CD14-positive monocyte (primary cell): ENCODE results near the gene MTMR6. TPM values are rescaled to one million over a fixed set of nuclear protein-coding genes. Genes with fewer than 3 reads are reported as not detected.

Source experiments
- DNase-seq, 3 donors: peaks; one replicate each; pipeline ENCODE4 v3.0.0-alpha.2; 2011 to 2022
- H2AFZ ChIP-seq: 2 replicates; pipeline ENCODE4 v1.6.0; 2012; ENCODE audit warnings: mild to moderate bottlenecking, low read depth, low read length, inconsistent platforms; ENCODE audit not compliant: insufficient read depth, poor library complexity, severe bottlenecking
- H3K27ac ChIP-seq, 2 donors: 1 replicate in 1 of 2; 2 replicates in 1 of 2; pipeline ENCODE4 v1.5.1; 2012 to 2013; ENCODE audit warnings: low read length in 2 of 2, control low read depth in 1 of 2, inconsistent platforms in 1 of 2, low read depth in 1 of 2, mild to moderate bottlenecking in 1 of 2
- H3K27me3 ChIP-seq, 2 donors: one replicate each; pipeline versions ENCODE4 v1.6.0 to v1.6.1; 2011 to 2013; ENCODE audit warnings: low read length in 2 of 2; ENCODE audit not compliant: control insufficient read depth in 2 of 2, insufficient read depth in 2 of 2
- H3K36me3 ChIP-seq, 2 donors: replicated peaks in 1 of 2; 1 replicate in 1 of 2; 2 replicates in 1 of 2; pipeline versions ENCODE4 v1.5.1 to v1.6.1; 2012 to 2013; ENCODE audit warnings: low read length in 2 of 2, control low read depth in 1 of 2, inconsistent platforms in 1 of 2, mild to moderate bottlenecking in 1 of 2; ENCODE audit not compliant: insufficient read depth in 2 of 2, control insufficient read depth in 1 of 2
- H3K4me1 ChIP-seq, 2 donors: 1 replicate in 1 of 2; 2 replicates in 1 of 2; pipeline versions ENCODE4 v1.5.1 to v1.6.1; 2012 to 2013; ENCODE audit warnings: low read length in 2 of 2, control low read depth in 1 of 2, inconsistent platforms in 1 of 2, mild to moderate bottlenecking in 1 of 2, moderate library complexity in 1 of 2; ENCODE audit not compliant: insufficient read depth in 2 of 2, control insufficient read depth in 1 of 2
- H3K4me2 ChIP-seq: replicated peaks from 2 replicates; pipeline ENCODE3; 2012; ENCODE audit warnings: low read length, moderate library complexity, mild to moderate bottlenecking; ENCODE audit not compliant: poor library complexity, severe bottlenecking; ENCODE audit errors: extremely low read depth
- H3K4me3 ChIP-seq, 3 experiments: fragments of 200-600 bp in 1 of 3; sonication (generic) in 1 of 3; replicated peaks in 1 of 3; 1 replicate in 2 of 3; 2 replicates in 1 of 3; pipeline ENCODE4 v1.5.1; 2011 to 2013; ENCODE audit warnings: low read length in 3 of 3, mild to moderate bottlenecking in 3 of 3, control low read depth in 2 of 3, low read depth in 2 of 3, inconsistent platforms in 1 of 3, moderate library complexity in 1 of 3
- H3K79me2 ChIP-seq: 2 replicates; pipeline ENCODE4 v1.6.0; 2012; ENCODE audit warnings: mild to moderate bottlenecking, control low read depth, inconsistent platforms, low read length, moderate library complexity; ENCODE audit not compliant: insufficient read depth
- H3K9ac ChIP-seq: 2 replicates; pipeline ENCODE4 v1.6.0; 2017; ENCODE audit warnings: low read length, mild to moderate bottlenecking; ENCODE audit not compliant: insufficient read depth, poor library complexity, severe bottlenecking
- H3K9me3 ChIP-seq, 2 donors: replicated peaks in 1 of 2; 1 replicate in 1 of 2; 2 replicates in 1 of 2; pipeline versions ENCODE4 v1.5.1 to v1.6.1; 2012 to 2013; ENCODE audit warnings: low read length in 2 of 2, control low read depth in 1 of 2; ENCODE audit not compliant: control insufficient read depth in 1 of 2, insufficient read depth in 1 of 2
- H4K20me1 ChIP-seq: 2 replicates; pipeline ENCODE4 v1.6.0; 2012; ENCODE audit warnings: mild to moderate bottlenecking, low read length, control low read depth, moderate library complexity; ENCODE audit not compliant: insufficient read depth
- H3K27ac Mint-ChIP-seq, 7 donors: one replicate each; pipeline ENCODE4 v1.8.0; 2020; ENCODE audit warnings: mild to moderate bottlenecking in 7 of 7, mixed read lengths in 7 of 7, moderate library complexity in 6 of 7, inconsistent platforms in 2 of 7
- H3K27me3 Mint-ChIP-seq, 3 donors: one replicate each; pipeline ENCODE4 v1.8.0; 2021 to 2022; ENCODE audit warnings: low read depth in 3 of 3, mild to moderate bottlenecking in 3 of 3, mixed read lengths in 3 of 3, moderate library complexity in 3 of 3, inconsistent platforms in 1 of 3
- H3K36me3 Mint-ChIP-seq, 2 donors: one replicate each; pipeline ENCODE4 v1.8.0; 2020; ENCODE audit warnings: mixed read lengths in 2 of 2, inconsistent platforms in 1 of 2, mild to moderate bottlenecking in 1 of 2
- H3K4me1 Mint-ChIP-seq: one replicate; pipeline ENCODE4 v1.8.0; 2020; ENCODE audit warnings: mild to moderate bottlenecking, mixed read lengths
- H3K4me3 Mint-ChIP-seq, 2 donors: one replicate each; pipeline ENCODE4 v1.8.0; 2020; ENCODE audit warnings: mild to moderate bottlenecking in 2 of 2, mixed read lengths in 2 of 2, moderate library complexity in 1 of 2
- H3K9me3 Mint-ChIP-seq, 7 donors: one replicate each; pipeline ENCODE4 v1.8.0; 2020 to 2022; ENCODE audit warnings: mixed read lengths in 7 of 7, mild to moderate bottlenecking in 6 of 7, moderate library complexity in 6 of 7, inconsistent platforms in 2 of 7
- CTCF ChIP-seq: fragments of 200-600 bp; IDR thresholded peaks from one replicate; pipeline ENCODE4 v1.8.0; 2022; ENCODE audit warnings: antibody characterized with exemption, mild to moderate bottlenecking
- WGBS: methylation state at CpG from one replicate; pipeline ENCODE4 v1.1.5; 2013; ENCODE audit warnings: missing lambda C conversion rate; ENCODE audit not compliant: insufficient coverage; 5-methylcytosine and 5-hydroxymethylcytosine counted together
- intact Hi-C, 2 donors: fragments of 100-400 bp; cut with micrococcal nuclease; formaldehyde crosslinking; loops; one replicate each; pipeline versions ENCODE4 v1.15.0 to v1.15.1; 2023
- polyA plus RNA-seq, 3 donors: library from polyadenylated mRNA; depleted of rRNA in 1 of 3; unstranded in 2 of 3; stranded (reverse) in 1 of 3; fragments of 300-500 nt in 2 of 3; fragments of >200 nt in 1 of 3; fragmentation: Illumina TruSeq in 2 of 3; gene quantifications; 1 replicate in 2 of 3; 2 replicates in 1 of 3; pipeline ENCODE4 v1.2.3, GENCODE V29; 2012 to 2021

MTMR6 gene
- polyA plus RNA-seq, 3 donors, result 7.4 to 31.9 (median 24.4) TPM

- H3K36me3 Mint-ChIP-seq, result peaks cover 10 to 26% of the 10 kb centered on the region in 2 donors
- H3K4me2 ChIP-seq, result peak overlapping the region; percentile 86
- peaks cover 6 to 7% of the 10 kb centered on the region in 2 donors for H3K36me3 ChIP-seq
- peak overlapping the region; percentile 94 to 95 for H3K4me3 Mint-ChIP-seq
- H3K9me3 ChIP-seq, result no peaks in the 10 kb centered on the region
- H3K4me1 Mint-ChIP-seq, result peaks cover 53% of the 10 kb centered on the region
- peak overlapping the region; percentile 94 to 100 for H3K27ac ChIP-seq
- peak; percentile 83 to 86 (median 84) for DNase-seq
- H4K20me1 ChIP-seq, result peaks cover 26% of the 10 kb centered on the region
- no peaks in the 10 kb centered on the region for H3K27me3 ChIP-seq
- H3K27ac Mint-ChIP-seq, result peak overlapping the region; percentile 97 to 99 (median 99)
- peak overlapping the region; percentile 72 to 98 (median 93) for H3K4me3 ChIP-seq
- no peak for TF ChIP-seq CTCF
- 1% methylated on average over 15 of the region's 25 CpGs for WGBS
- peaks cover 2 to 4% (median 2%) of the 10 kb centered on the region in 3 donors for H3K27me3 Mint-ChIP-seq
- H3K9ac ChIP-seq, result peak overlapping the region; percentile 100
- peaks cover 25 to 34% of the 10 kb centered on the region in 2 donors for H3K4me1 ChIP-seq
- peak overlapping the region; percentile 66 for H2AFZ ChIP-seq
- intact Hi-C loops, result loop anchor here (5.0 to 10.0 kb wide), 2 partner anchors 34 to 52 kb away; no protein-coding TSS in a partner anchor
- no peaks in the 10 kb centered on the region for H3K9me3 Mint-ChIP-seq
- peaks cover 59% of the 10 kb centered on the region for H3K79me2 ChIP-seq
Observed at GRCh38 chr13:25286308-25286968, 850 bp downstream of the MTMR6 start.

- Histone ChIP-seq H4K20me1 (peaks cover 71% of the 10 kb centered on the region), H3K36me3 (peaks cover 6 to 9% of the 10 kb centered on the region in 2 donors), H3K27ac (peak overlapping the region in 1 of 2 donors; percentile 77), H3K4me2 (peak overlapping the region; percentile 49), H3K27me3 (no peaks in the 10 kb centered on the region), H2AFZ (no peak overlapping the region), H3K9ac (no peak overlapping the region), H3K9me3 (no peaks in the 10 kb centered on the region), H3K4me3 (peak overlapping the region in 1 of 3 experiments; percentile 28), H3K79me2 (peaks cover 99% of the 10 kb centered on the region), H3K4me1 (peaks cover 37 to 47% of the 10 kb centered on the region in 2 donors)
- Mint-ChIP-seq H3K9me3 (no peaks in the 10 kb centered on the region), H3K36me3 (peaks cover 15 to 32% of the 10 kb centered on the region in 2 donors), H3K4me1 (peaks cover 67% of the 10 kb centered on the region), H3K27ac (peak overlapping the region; percentile 45 to 91 (median 78)), H3K27me3 (peaks cover 0 to 2% (median 0%) of the 10 kb centered on the region in 3 donors), H3K4me3 (peak overlapping the region; percentile 31 to 57)
- WGBS, result 100% methylated on average over 1 of the region's 1 CpG
- DNase-seq, result no peak
- intact Hi-C loops, result loop anchor here in 1 of 2 donors (10.0 kb wide), 1 partner anchor 47 kb away; no protein-coding TSS in a partner anchor
- no peak for TF ChIP-seq CTCF
Observed at GRCh38 chr13:25281935-25282332, 5.4 kb downstream of the MTMR6 start.
